Endothelial cell of umbilical vein (primary cell): ENCODE measurements around the gene MTMR6. TPM values are rescaled to one million over a fixed set of nuclear protein-coding genes. Genes with fewer than 3 reads are reported as not detected.

Experiments
- BruUV-seq: library from RNA; stranded (reverse); fragments of 400-500 nt; replicated peaks from 2 replicates; lab custom pipeline; 2021; lab: Mats Ljungman, UMichigan
- CTCF ChIA-PET: fragments of 300-600, 350-600 bp; sonication (Branson Sonifier 250); formaldehyde crosslinking; loops from one replicate; lab custom pipeline; 2021; ENCODE audit warnings: antibody characterized with exemption, inconsistent platforms; lab: Charles Lee
- POLR2A ChIA-PET: fragments of 300-600, 350-600 bp; sonication (Branson Sonifier 250); formaldehyde crosslinking; loops from one replicate; lab custom pipeline; 2021; ENCODE audit warnings: antibody characterized with exemption, inconsistent platforms; lab: Charles Lee
- DNase-seq: peaks from one replicate; pipeline ENCODE4 v3.0.0-alpha.2; 2011; ENCODE audit warnings: low read depth, low spot score
- FAIRE-seq: peaks from 2 replicates; lab custom pipeline; 2011; peaks lifted over from hg19 to GRCh38; lab: Jason Lieb, UNC
- H2AFZ ChIP-seq: 2 replicates; pipeline ENCODE4 v1.6.0; 2012; ENCODE audit warnings: low read depth, low read length, control low read depth, inconsistent platforms
- H3K27ac ChIP-seq: 2 replicates; pipeline ENCODE4 v1.5.1; 2011; ENCODE audit warnings: low read depth, mild to moderate bottlenecking, control low read depth, low read length, moderate library complexity; ENCODE audit not compliant: insufficient read depth
- H3K27me3 ChIP-seq, 2 experiments: 2 replicates each; pipeline versions ENCODE4 v1.6.0 to v1.6.1; 2011; ENCODE audit warnings: low read length in 2 of 2, mixed read lengths in 1 of 2; ENCODE audit not compliant: control insufficient read depth in 2 of 2, insufficient read depth in 2 of 2
- H3K36me3 ChIP-seq, 2 experiments: 2 replicates in 1 of 2; 3 replicates in 1 of 2; pipeline ENCODE4 v1.5.1; 2011; ENCODE audit warnings: low read length in 2 of 2, mild to moderate bottlenecking in 1 of 2, moderate library complexity in 1 of 2; ENCODE audit not compliant: control insufficient read depth in 2 of 2, insufficient read depth in 2 of 2; ENCODE audit errors: extremely low read depth in 1 of 2
- H3K4me1 ChIP-seq: 3 replicates; pipeline ENCODE4 v1.5.1; 2011; ENCODE audit warnings: mild to moderate bottlenecking, low read length; ENCODE audit not compliant: control insufficient read depth, insufficient read depth; ENCODE audit errors: extremely low read depth
- H3K4me2 ChIP-seq: 2 replicates; pipeline ENCODE4 v1.6.1; 2011; ENCODE audit warnings: low read length, control low read depth, mixed read lengths; ENCODE audit not compliant: insufficient read depth
- H3K4me3 ChIP-seq, 3 experiments: fragments of 200-600 bp in 1 of 3; sonication (generic), shearing (Covaris generic) in 1 of 3; replicated peaks in 1 of 3; 2 replicates each; pipeline ENCODE4 v1.5.1; 2011 to 2016; ENCODE audit warnings: control low read depth in 3 of 3, low read length in 3 of 3, mild to moderate bottlenecking in 2 of 3, inconsistent platforms in 1 of 3, low read depth in 1 of 3, moderate library complexity in 1 of 3; ENCODE audit not compliant: insufficient read depth in 1 of 3
- H3K79me2 ChIP-seq: 2 replicates; pipeline ENCODE4 v1.6.0; 2012; ENCODE audit warnings: low read length, inconsistent platforms; ENCODE audit not compliant: control insufficient read depth, insufficient read depth
- H3K9ac ChIP-seq: replicated peaks from 2 replicates; pipeline ENCODE3; 2011; ENCODE audit warnings: low read length, control low read depth; ENCODE audit not compliant: insufficient read depth; ENCODE audit errors: extremely low read depth
- H3K9me1 ChIP-seq: replicated peaks from 3 replicates; pipeline ENCODE4 v1.6.0; 2011; ENCODE audit warnings: mild to moderate bottlenecking, low read length; ENCODE audit not compliant: control insufficient read depth, insufficient read depth; ENCODE audit errors: extremely low read depth
- H3K9me3 ChIP-seq: replicated peaks from 2 replicates; pipeline ENCODE4 v1.5.1; 2012; ENCODE audit warnings: low read length, inconsistent platforms; ENCODE audit not compliant: control insufficient read depth, insufficient read depth
- H4K20me1 ChIP-seq: replicated peaks from 2 replicates; pipeline ENCODE3; 2011; ENCODE audit warnings: mild to moderate bottlenecking, low read length; ENCODE audit not compliant: control insufficient read depth, insufficient read depth; ENCODE audit errors: extremely low read depth
- EZH2 ChIP-seq: IDR thresholded peaks from 2 replicates; pipeline ENCODE4 v1.6.1; 2012; ENCODE audit warnings: borderline replicate concordance, low read depth, mild to moderate bottlenecking, moderate library complexity, low read length, inconsistent platforms; ENCODE audit not compliant: severe bottlenecking
- FOS ChIP-seq: IDR thresholded peaks from 2 replicates; pipeline ENCODE4 v1.6.1; 2011; ENCODE audit warnings: mild to moderate bottlenecking, low read length, moderate library complexity, borderline replicate concordance; ENCODE audit not compliant: insufficient read depth
- GATA2 ChIP-seq: IDR thresholded peaks from 2 replicates; pipeline ENCODE4 v1.7.0; 2011; ENCODE audit warnings: low read depth, mild to moderate bottlenecking, moderate library complexity, mixed read lengths, low read length; ENCODE audit not compliant: insufficient read length, insufficient read depth
- JUN ChIP-seq: IDR thresholded peaks from 2 replicates; pipeline ENCODE4 v1.6.1; 2011; ENCODE audit warnings: borderline replicate concordance, low read depth; ENCODE audit not compliant: insufficient read length, insufficient read depth
- MYC ChIP-seq: IDR thresholded peaks from one replicate; pipeline ENCODE4 v1.6.1; 2011; ENCODE audit warnings: mild to moderate bottlenecking, low read depth, low read length
- POLR2A ChIP-seq: IDR thresholded peaks from 2 replicates; pipeline ENCODE4 v1.6.1; 2012; ENCODE audit warnings: low read depth, mild to moderate bottlenecking, control low read depth, low read length
- POLR2AphosphoS5 ChIP-seq: IDR thresholded peaks from 2 replicates; pipeline ENCODE4 v1.6.1; 2012; ENCODE audit warnings: low read depth, mild to moderate bottlenecking, control low read depth, low read length, moderate library complexity; ENCODE audit not compliant: insufficient read depth
- dilution Hi-C: fragments of 300-500 bp; cut with MboI; formaldehyde crosslinking; loops from one replicate; pipeline ENCODE4 v1.15.0; 2019; ENCODE audit warnings: low sequenced_read_pairs; ENCODE audit not compliant: extremely low pct_ligation_motif_present
- intact Hi-C: fragments of 100-400 bp; cut with micrococcal nuclease; formaldehyde crosslinking; loops from one replicate; pipeline ENCODE4 v1.10.0; 2022
- polyA plus RNA-seq, 4 experiments: library from polyadenylated mRNA; depleted of rRNA in 3 of 4; stranded (reverse) in 3 of 4; unstranded in 1 of 4; fragments of >200 nt; gene quantifications; 2 replicates each; pipeline versions ENCODE4 v1.2.1 to v1.2.3, GENCODE V29; 2011 to 2012; ENCODE audit warnings: missing spikeins in 1 of 4
- total RNA-seq: library from RNA; stranded (reverse); gene quantifications from 2 replicates; pipeline ENCODE4 v1.2.3, GENCODE V29; 2021
- TF ChIP-seq, protein P1 (sequence below), 2 donors: IDR thresholded peaks; 1 replicate in 1 of 2; 2 replicates in 1 of 2; pipeline ENCODE4 v1.5.1; 2011; ENCODE audit warnings: low read length in 2 of 2, mild to moderate bottlenecking in 2 of 2, moderate library complexity in 2 of 2, control low read depth in 1 of 2, inconsistent platforms in 1 of 2, low read depth in 1 of 2; ENCODE audit not compliant: insufficient read depth in 1 of 2; ENCODE audit errors: extremely low read depth in 1 of 2
- TF ChIP-seq, protein P2 (sequence below): IDR thresholded peaks from 2 replicates; pipeline ENCODE4 v1.6.1; 2011; ENCODE audit not compliant: insufficient read depth, insufficient read length

MTMR6 gene
- total and polyA plus RNA-seq, 2 donors (not counting 3 experiments of a cell fraction or from before 2014, with no cell fraction given) = 10.2 to 20.9 TPM

DNA sequence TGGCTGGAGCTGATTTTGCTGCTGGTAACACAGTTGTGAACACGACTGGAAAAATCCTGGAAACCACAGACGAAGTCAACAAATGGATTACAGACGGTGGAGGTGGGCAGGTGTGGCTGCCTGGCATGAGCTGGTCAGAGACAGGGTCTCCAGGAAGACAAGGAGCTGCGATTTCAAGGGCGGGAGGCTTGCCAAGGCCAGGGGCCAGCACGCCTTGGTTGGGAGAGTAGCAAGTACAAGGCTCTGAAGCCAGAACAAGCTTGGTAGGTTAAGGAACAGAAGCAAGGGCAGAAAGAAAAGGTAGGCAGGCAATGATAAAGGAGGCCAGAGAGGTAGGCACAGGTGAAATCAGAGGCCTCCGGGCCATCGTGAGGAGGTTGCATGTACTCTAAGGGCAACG lies 64.5 kb downstream of the MTMR6 start:
- no TSS peak for BruUV-seq
- Histone ChIP-seq H3K9me3 (no peaks in the 10 kb centered on the region), H3K36me3 (no peaks in the 10 kb centered on the region), H4K20me1 (no peaks in the 10 kb centered on the region), H3K9ac (no peak overlapping the region), H2AFZ (no peak overlapping the region), H3K27me3 (no peaks in the 10 kb centered on the region), H3K4me2 (no peak overlapping the region), H3K79me2 (no peaks in the 10 kb centered on the region), H3K4me3 (no peak overlapping the region), H3K4me1 (no peaks in the 10 kb centered on the region), H3K9me1 (no peaks in the 10 kb centered on the region), H3K27ac (no peak overlapping the region)
- no peak for DNase-seq
- ChIA-PET POLR2A (no interaction called here), CTCF (interaction anchor here (1.2 kb wide), 1 partner anchor 9 kb away, joined by 4 read pairs; no protein-coding TSS in a partner anchor)
- no peak for FAIRE-seq
- TF ChIP-seq POLR2A (no peak), FOS (no peak), POLR2AphosphoS5 (no peak), EZH2 (no peak), JUN (no peak), GATA2 (no peak), MYC (no peak)
- TF ChIP-seq, protein P1, sequence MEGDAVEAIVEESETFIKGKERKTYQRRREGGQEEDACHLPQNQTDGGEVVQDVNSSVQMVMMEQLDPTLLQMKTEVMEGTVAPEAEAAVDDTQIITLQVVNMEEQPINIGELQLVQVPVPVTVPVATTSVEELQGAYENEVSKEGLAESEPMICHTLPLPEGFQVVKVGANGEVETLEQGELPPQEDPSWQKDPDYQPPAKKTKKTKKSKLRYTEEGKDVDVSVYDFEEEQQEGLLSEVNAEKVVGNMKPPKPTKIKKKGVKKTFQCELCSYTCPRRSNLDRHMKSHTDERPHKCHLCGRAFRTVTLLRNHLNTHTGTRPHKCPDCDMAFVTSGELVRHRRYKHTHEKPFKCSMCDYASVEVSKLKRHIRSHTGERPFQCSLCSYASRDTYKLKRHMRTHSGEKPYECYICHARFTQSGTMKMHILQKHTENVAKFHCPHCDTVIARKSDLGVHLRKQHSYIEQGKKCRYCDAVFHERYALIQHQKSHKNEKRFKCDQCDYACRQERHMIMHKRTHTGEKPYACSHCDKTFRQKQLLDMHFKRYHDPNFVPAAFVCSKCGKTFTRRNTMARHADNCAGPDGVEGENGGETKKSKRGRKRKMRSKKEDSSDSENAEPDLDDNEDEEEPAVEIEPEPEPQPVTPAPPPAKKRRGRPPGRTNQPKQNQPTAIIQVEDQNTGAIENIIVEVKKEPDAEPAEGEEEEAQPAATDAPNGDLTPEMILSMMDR (IDR thresholded peaks at IDR 0.05; ENCODE audit: extremely low read depth in 1 of 2, insufficient read depth in 1 of 2, low read depth in 1 of 2, low read length in 2 of 2) = no peak
- TF ChIP-seq, protein P2, sequence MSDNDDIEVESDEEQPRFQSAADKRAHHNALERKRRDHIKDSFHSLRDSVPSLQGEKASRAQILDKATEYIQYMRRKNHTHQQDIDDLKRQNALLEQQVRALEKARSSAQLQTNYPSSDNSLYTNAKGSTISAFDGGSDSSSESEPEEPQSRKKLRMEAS = no peak
- dilution Hi-C loops = no loop called here
- intact Hi-C loops = no loop called here
